Hepatocyte (in vitro differentiated cells): ENCODE measurements around the gene TBX10. TPM values are rescaled to one million over a fixed set of nuclear protein-coding genes. Genes with fewer than 3 reads are reported as not detected.

Experiments used
- DNase-seq: peaks from one replicate; pipeline ENCODE4 v3.0.0-alpha.2; 2016; ENCODE audit warnings: low spot score
- H2AFZ ChIP-seq: fragments of 200-600 bp; sonication (generic); 2 replicates; pipeline ENCODE4 v1.6.0; 2016; ENCODE audit warnings: antibody characterized with exemption, mild to moderate bottlenecking
- H3K27ac ChIP-seq: fragments of 200-600 bp; sonication (generic); 2 replicates; pipeline ENCODE4 v1.5.1; 2016; ENCODE audit warnings: mild to moderate bottlenecking
- H3K27me3 ChIP-seq: fragments of 200-600 bp; sonication (generic); 2 replicates; pipeline ENCODE4 v1.6.1; 2016
- H3K36me3 ChIP-seq: fragments of 200-600 bp; sonication (generic); replicated peaks from 2 replicates; pipeline ENCODE4 v1.5.1; 2016; ENCODE audit warnings: low read depth; ENCODE audit not compliant: insufficient read depth
- H3K4me1 ChIP-seq: fragments of 200-600 bp; sonication (generic); 2 replicates; pipeline ENCODE4 v1.5.1; 2016; ENCODE audit warnings: mild to moderate bottlenecking, moderate library complexity; ENCODE audit not compliant: insufficient read depth
- H3K4me2 ChIP-seq: fragments of 200-600 bp; sonication (generic); 2 replicates; pipeline ENCODE4 v1.6.0; 2016
- H3K4me3 ChIP-seq: fragments of 200-600 bp; sonication (generic); 2 replicates; pipeline ENCODE4 v1.5.1; 2016; ENCODE audit warnings: mild to moderate bottlenecking
- H3K79me2 ChIP-seq: fragments of 200-600 bp; sonication (generic); 2 replicates; pipeline ENCODE4 v1.6.0; 2017; ENCODE audit warnings: mild to moderate bottlenecking
- H3K9me2 ChIP-seq: fragments of 200-600 bp; sonication (generic); replicated peaks from 2 replicates; pipeline ENCODE4 v1.6.0; 2017; ENCODE audit warnings: mild to moderate bottlenecking; ENCODE audit not compliant: insufficient read depth
- H3K9me3 ChIP-seq: fragments of 200-600 bp; sonication (generic); 2 replicates; pipeline ENCODE4 v1.5.1; 2016; ENCODE audit warnings: low read depth, mild to moderate bottlenecking
- H4K20me1 ChIP-seq: fragments of 200-600 bp; sonication (generic); 2 replicates; pipeline ENCODE4 v1.6.0; 2016; ENCODE audit warnings: mild to moderate bottlenecking; ENCODE audit not compliant: insufficient read depth, poor library complexity, severe bottlenecking
- EZH2 ChIP-seq: fragments of 200-600 bp; sonication (generic); IDR thresholded peaks from 2 replicates; pipeline ENCODE4 v1.6.1; 2016; ENCODE audit warnings: antibody characterized with exemption, mild to moderate bottlenecking, borderline replicate concordance
- EZH2phosphoT487 ChIP-seq: fragments of 200-600 bp; sonication (generic); IDR thresholded peaks from one replicate; pipeline ENCODE4 v1.6.1; 2018; ENCODE audit warnings: antibody characterized with exemption, mild to moderate bottlenecking, low read depth, moderate library complexity; ENCODE audit not compliant: unreplicated experiment, severe bottlenecking
- WGBS: methylation state at CpG from one replicate; pipeline ENCODE4 v1.1.6; 2016; ENCODE audit warnings: low lambda C conversion rate; ENCODE audit errors: missing lambda C conversion rate; 5-methylcytosine and 5-hydroxymethylcytosine counted together
- polyA plus RNA-seq: library from polyadenylated mRNA; unstranded; fragments of >200 nt; fragmentation: Nextera tagmentation; extraction: Ambion mirVana; gene quantifications from 2 replicates; pipeline ENCODE4 v1.2.1, GENCODE V29; 2016
- total RNA-seq: library from RNA; depleted of rRNA; stranded (reverse); fragments of >200 nt; gene quantifications from 2 replicates; pipeline ENCODE4 v1.2.3, GENCODE V29; 2014
- TF ChIP-seq, protein P1 (sequence below): fragments of 200-600 bp; sonication (generic); IDR thresholded peaks from 2 replicates; pipeline ENCODE4 v1.5.1; 2016; ENCODE audit warnings: antibody characterized with exemption, mild to moderate bottlenecking; ENCODE audit not compliant: poor library complexity

The TBX10 gene
- total and polyA plus RNA-seq, 2 experiments from 2014 or later = 0.34 to 0.70 TPM

DNA sequence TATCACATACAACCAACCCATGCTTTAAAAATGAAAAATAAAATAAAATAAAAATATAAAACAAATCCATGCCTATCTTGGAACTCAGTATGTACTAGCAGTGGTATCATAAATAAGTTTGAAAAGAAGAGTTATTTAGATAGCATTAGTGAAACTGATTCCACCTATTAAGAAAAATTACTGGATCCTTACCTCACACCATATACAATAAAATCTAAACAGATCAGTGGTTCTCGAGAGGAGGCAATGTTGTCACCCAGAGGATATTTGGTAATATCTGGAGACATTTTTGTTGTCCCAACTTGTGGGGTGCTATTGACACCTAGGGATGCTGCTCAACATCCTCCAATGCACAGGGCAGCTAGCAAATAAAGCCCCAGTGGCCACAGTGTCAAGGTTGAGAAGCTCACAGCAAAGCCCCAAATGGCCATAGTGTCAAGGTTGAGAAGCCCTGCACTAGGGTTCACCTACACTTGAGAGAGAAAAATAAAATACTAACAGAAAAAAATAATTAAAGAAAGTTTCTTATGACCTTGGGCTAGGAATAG is 42.7 kb downstream of the TBX10 start:
- TF ChIP-seq, protein P1, sequence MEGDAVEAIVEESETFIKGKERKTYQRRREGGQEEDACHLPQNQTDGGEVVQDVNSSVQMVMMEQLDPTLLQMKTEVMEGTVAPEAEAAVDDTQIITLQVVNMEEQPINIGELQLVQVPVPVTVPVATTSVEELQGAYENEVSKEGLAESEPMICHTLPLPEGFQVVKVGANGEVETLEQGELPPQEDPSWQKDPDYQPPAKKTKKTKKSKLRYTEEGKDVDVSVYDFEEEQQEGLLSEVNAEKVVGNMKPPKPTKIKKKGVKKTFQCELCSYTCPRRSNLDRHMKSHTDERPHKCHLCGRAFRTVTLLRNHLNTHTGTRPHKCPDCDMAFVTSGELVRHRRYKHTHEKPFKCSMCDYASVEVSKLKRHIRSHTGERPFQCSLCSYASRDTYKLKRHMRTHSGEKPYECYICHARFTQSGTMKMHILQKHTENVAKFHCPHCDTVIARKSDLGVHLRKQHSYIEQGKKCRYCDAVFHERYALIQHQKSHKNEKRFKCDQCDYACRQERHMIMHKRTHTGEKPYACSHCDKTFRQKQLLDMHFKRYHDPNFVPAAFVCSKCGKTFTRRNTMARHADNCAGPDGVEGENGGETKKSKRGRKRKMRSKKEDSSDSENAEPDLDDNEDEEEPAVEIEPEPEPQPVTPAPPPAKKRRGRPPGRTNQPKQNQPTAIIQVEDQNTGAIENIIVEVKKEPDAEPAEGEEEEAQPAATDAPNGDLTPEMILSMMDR = no peak
- TF ChIP-seq EZH2 (no peak), EZH2phosphoT487 (no peak)
- no peak for DNase-seq

DNA sequence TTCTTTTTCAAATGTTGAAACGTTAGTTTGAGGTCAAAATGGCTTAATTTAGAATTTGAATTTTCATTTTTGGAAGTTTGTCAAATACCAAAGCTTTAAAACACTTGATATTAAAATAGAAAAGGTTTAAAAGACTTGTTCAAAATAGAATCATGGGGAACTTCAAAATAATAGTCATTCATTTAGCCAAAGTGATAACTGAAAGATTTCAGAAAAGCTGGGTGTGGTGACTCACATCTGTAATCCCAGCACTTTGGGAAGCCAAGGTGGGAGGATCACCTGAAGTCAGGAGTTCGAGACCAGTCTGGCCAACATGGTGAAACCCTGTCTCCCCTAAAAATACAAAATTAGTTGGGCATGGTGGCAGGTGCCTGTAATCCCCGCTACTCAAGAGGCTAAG is 45.1 kb downstream of the TBX10 start:
- no peaks in the 10 kb centered on the region for H3K9me2 ChIP-seq
- H3K4me2 ChIP-seq = no peak overlapping the region
- H2AFZ ChIP-seq = no peak overlapping the region
- no peak overlapping the region for H3K27ac ChIP-seq
- no peaks in the 10 kb centered on the region for H3K36me3 ChIP-seq
- no peaks in the 10 kb centered on the region for H3K79me2 ChIP-seq
- no peak overlapping the region for H3K4me3 ChIP-seq
- H3K9me3 ChIP-seq = no peaks in the 10 kb centered on the region
- 81% methylated on average over 3 of the region's 3 CpGs for WGBS
- no peak for TF ChIP-seq EZH2
- no peak for TF ChIP-seq EZH2phosphoT487
- TF ChIP-seq, protein P1 = no peak
- H3K4me1 ChIP-seq = no peaks in the 10 kb centered on the region
- H3K27me3 ChIP-seq = no peaks in the 10 kb centered on the region
- no peak for DNase-seq
- no peaks in the 10 kb centered on the region for H4K20me1 ChIP-seq

More for the DNA sequence above, 42.7 kb downstream of the TBX10 start:
- no peaks in the 10 kb centered on the region for H3K9me2 ChIP-seq
- no peaks in the 10 kb centered on the region for H4K20me1 ChIP-seq
- H3K27ac ChIP-seq = no peak overlapping the region
- no peaks in the 10 kb centered on the region for H3K27me3 ChIP-seq
- no peaks in the 10 kb centered on the region for H3K79me2 ChIP-seq
- H3K36me3 ChIP-seq = no peaks in the 10 kb centered on the region
- H3K9me3 ChIP-seq = no peaks in the 10 kb centered on the region
- 100% methylated on average over 1 of the region's 1 CpG for WGBS
- H2AFZ ChIP-seq = no peak overlapping the region
- H3K4me2 ChIP-seq = no peak overlapping the region
- no peaks in the 10 kb centered on the region for H3K4me1 ChIP-seq
- no peak overlapping the region for H3K4me3 ChIP-seq

DNA sequence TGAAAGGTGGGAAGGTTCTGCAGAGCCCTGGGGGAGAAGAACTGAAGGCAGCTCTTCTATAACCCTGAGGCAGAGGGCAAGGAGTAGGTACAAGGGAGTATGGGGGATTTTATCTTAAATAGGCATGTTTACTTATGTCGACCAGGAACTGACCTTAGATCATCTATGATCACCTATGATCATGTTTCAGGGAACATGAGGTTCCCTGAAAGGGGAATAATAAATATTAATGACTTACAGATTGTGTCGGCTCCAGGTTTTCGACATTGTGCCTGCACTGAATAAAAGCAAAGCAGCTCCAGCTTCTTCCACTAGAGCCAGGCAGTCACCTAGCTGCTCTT is 46.0 kb downstream of the TBX10 start:
- no peak for DNase-seq
- no peak overlapping the region for H3K27ac ChIP-seq
- H3K36me3 ChIP-seq = no peaks in the 10 kb centered on the region
- TF ChIP-seq EZH2 (no peak), EZH2phosphoT487 (no peak)
- TF ChIP-seq, protein P1 = no peak
- no peaks in the 10 kb centered on the region for H3K27me3 ChIP-seq
- no peaks in the 10 kb centered on the region for H3K9me3 ChIP-seq
- no peaks in the 10 kb centered on the region for H3K4me1 ChIP-seq
- no peaks in the 10 kb centered on the region for H4K20me1 ChIP-seq
- 52% methylated on average over 3 of the region's 3 CpGs for WGBS
- no peak overlapping the region for H3K4me2 ChIP-seq
- H3K79me2 ChIP-seq = no peaks in the 10 kb centered on the region
- no peaks in the 10 kb centered on the region for H3K9me2 ChIP-seq
- no peak overlapping the region for H2AFZ ChIP-seq
- H3K4me3 ChIP-seq = no peak overlapping the region
